Upper lobe of left lung (tissue), 4 donors: ENCODE data around the gene FAM184B.

Experiments
- CTCF ChIP-seq, 6 experiments: fragments of 450-650 bp in 4 of 6; fragments of 200-600 bp in 2 of 6; sonication (generic) in 2 of 6; IDR thresholded peaks; one replicate each; pipeline ENCODE4 v1.5.1; 2016 to 2019; ENCODE audit warnings: antibody characterized with exemption in 6 of 6
- POLR2AphosphoS5 ChIP-seq, 2 donors: sonication (generic); formaldehyde crosslinking; IDR thresholded peaks; one replicate each; pipeline ENCODE4 v1.5.1; 2017; ENCODE audit warnings: antibody characterized with exemption in 2 of 2

GRCh38 chr4:17709763-17710068 lies 71.7 kb downstream of the FAM184B start:
- TF ChIP-seq POLR2AphosphoS5 (IDR thresholded peaks at IDR 0.05) = no peak
- no peak for TF ChIP-seq CTCF (IDR thresholded peaks at IDR 0.05)
